Transverse colon (tissue), 4 donors: ENCODE data around the gene CHORDC1. TPM values are rescaled to one million over a fixed set of nuclear protein-coding genes. Genes with fewer than 3 reads are reported as not detected.
"Not testable (repeated sequence)": the region's sequence is repeated elsewhere in the genome, so short reads cannot be mapped to it uniquely, and the experiment has no call there.

Experiments
- DNase-seq: peaks from one replicate; pipeline ENCODE4 v3.0.0-alpha.2; 2019
- H3K27ac ChIP-seq, 4 donors: fragments of 200-600 bp; sonication (generic); 2 replicates each; pipeline ENCODE4 v1.5.1; 2016 to 2018; ENCODE audit warnings: inconsistent platforms in 4 of 4
- H3K27me3 ChIP-seq: fragments of 200-600 bp; sonication (generic); 2 replicates; pipeline ENCODE4 v1.5.1; 2017; ENCODE audit warnings: inconsistent platforms
- H3K36me3 ChIP-seq, 4 donors: fragments of 200-600 bp; sonication (generic); 2 replicates each; pipeline ENCODE4 v1.5.1; 2017 to 2019; ENCODE audit warnings: inconsistent platforms in 4 of 4
- H3K4me1 ChIP-seq, 4 donors: fragments of 200-600 bp; sonication (generic); 2 replicates each; pipeline ENCODE4 v1.5.1; 2017 to 2020; ENCODE audit warnings: inconsistent platforms in 4 of 4
- H3K4me3 ChIP-seq, 4 donors: fragments of 200-600 bp; sonication (generic); 1 replicate in 1 of 4; 2 replicates in 3 of 4; pipeline versions ENCODE4 v1.5.1 to v1.6.1; 2017 to 2019; ENCODE audit warnings: inconsistent platforms in 4 of 4
- H3K9me3 ChIP-seq, 2 donors: fragments of 200-600 bp; sonication (generic); 2 replicates each; pipeline ENCODE4 v1.5.1; 2017 to 2019; ENCODE audit warnings: inconsistent platforms in 2 of 2
- EP300 ChIP-seq: sonication (generic); formaldehyde crosslinking; IDR thresholded peaks from one replicate; pipeline ENCODE4 v1.6.1; 2017; ENCODE audit warnings: antibody characterized with exemption, low read depth
- POLR2A ChIP-seq: fragments of 450-650 bp; IDR thresholded peaks from one replicate; pipeline ENCODE4 v1.6.1; 2016; ENCODE audit warnings: antibody characterized with exemption, mild to moderate bottlenecking, moderate library complexity
- POLR2AphosphoS5 ChIP-seq, 3 donors: sonication (generic); formaldehyde crosslinking; IDR thresholded peaks; one replicate each; pipeline ENCODE4 v1.6.1; 2016; ENCODE audit warnings: antibody characterized with exemption in 3 of 3
- WGBS, 2 donors: methylation state at CpG; one replicate each; pipeline ENCODE4 v1.1.5; 2018; ENCODE audit warnings: low coverage in 1 of 2; 5-methylcytosine and 5-hydroxymethylcytosine counted together
- in situ Hi-C, 4 donors: fragments of 200-750 bp; cut with MboI; loops; one replicate each; pipeline versions ENCODE4 v1.15.0 to v1.15.1; 2017; ENCODE audit warnings: low sequenced_read_pairs in 3 of 4, low pct_ligation_motif_present in 1 of 4, low pct_unique_long_range_greater_than_20kb in 1 of 4
- intact Hi-C: fragments of 100-400 bp; cut with DNase I; formaldehyde crosslinking; loops from one replicate; pipeline ENCODE4 v1.15.1; 2023; ENCODE audit warnings: low total_unique reads
- total RNA-seq, 4 donors: library from RNA; depleted of rRNA; stranded (reverse); fragments of >200 nt; gene quantifications; one replicate each; pipeline ENCODE4 v1.1.0, GENCODE V29; 2016
- TF ChIP-seq, protein P1 (sequence below), 5 experiments: fragments of 200-600 bp in 3 of 5; fragments of 450-650 bp in 2 of 5; sonication (generic) in 3 of 5; IDR thresholded peaks; 1 replicate in 2 of 5; 2 replicates in 3 of 5; pipeline ENCODE4 v1.5.1; 2016 to 2017; ENCODE audit warnings: antibody characterized with exemption in 5 of 5, inconsistent platforms in 3 of 5, mild to moderate bottlenecking in 2 of 5, moderate library complexity in 1 of 5

CHORDC1 gene
- total RNA-seq, 4 donors from 2014 or later, result 25.9 to 50.5 (median 32.0) TPM

DNA sequence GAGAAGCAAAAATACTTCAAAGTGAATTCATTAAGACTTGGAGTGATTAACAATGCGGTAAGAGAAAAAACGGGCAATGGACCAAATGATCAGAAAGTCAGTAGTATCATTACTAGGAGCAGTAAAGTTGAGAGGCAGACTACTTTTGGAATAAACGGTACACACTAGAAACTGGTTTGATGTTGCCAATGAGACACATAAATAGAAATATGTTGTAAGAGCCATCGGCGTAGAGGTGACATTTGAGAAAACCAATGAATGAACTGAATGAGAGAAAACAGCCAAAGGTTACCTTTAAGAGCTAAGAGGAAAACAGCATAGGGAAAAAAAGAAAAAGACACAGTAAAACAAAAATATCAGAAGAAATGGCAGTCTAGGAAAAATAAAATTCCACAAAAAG lies 6.2 kb downstream of the CHORDC1 start:
- no peaks in the 10 kb centered on the region for H3K27me3 ChIP-seq
- in situ Hi-C loops (no loop called here), intact Hi-C loops (no loop called here)
- no peaks in the 10 kb centered on the region for H3K9me3 ChIP-seq
- no peak overlapping the region for H3K4me3 ChIP-seq
- peaks cover 3 to 22% (median 7%) of the 10 kb centered on the region in 4 donors for H3K4me1 ChIP-seq
- TF ChIP-seq EP300, result no peak
- TF ChIP-seq POLR2AphosphoS5 (IDR thresholded peaks at IDR 0.05), result no peak
- TF ChIP-seq POLR2A, result no peak
- TF ChIP-seq, protein P1, sequence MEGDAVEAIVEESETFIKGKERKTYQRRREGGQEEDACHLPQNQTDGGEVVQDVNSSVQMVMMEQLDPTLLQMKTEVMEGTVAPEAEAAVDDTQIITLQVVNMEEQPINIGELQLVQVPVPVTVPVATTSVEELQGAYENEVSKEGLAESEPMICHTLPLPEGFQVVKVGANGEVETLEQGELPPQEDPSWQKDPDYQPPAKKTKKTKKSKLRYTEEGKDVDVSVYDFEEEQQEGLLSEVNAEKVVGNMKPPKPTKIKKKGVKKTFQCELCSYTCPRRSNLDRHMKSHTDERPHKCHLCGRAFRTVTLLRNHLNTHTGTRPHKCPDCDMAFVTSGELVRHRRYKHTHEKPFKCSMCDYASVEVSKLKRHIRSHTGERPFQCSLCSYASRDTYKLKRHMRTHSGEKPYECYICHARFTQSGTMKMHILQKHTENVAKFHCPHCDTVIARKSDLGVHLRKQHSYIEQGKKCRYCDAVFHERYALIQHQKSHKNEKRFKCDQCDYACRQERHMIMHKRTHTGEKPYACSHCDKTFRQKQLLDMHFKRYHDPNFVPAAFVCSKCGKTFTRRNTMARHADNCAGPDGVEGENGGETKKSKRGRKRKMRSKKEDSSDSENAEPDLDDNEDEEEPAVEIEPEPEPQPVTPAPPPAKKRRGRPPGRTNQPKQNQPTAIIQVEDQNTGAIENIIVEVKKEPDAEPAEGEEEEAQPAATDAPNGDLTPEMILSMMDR (IDR thresholded peaks at IDR 0.05), result no peak
- H3K27ac ChIP-seq, result no peak overlapping the region
- no peak for DNase-seq
- WGBS, 2 donors, result 87 to 88% methylated on average over 5 of the region's 5 CpGs
- H3K36me3 ChIP-seq, result peaks cover 0 to 28% (median 6%) of the 10 kb centered on the region in 4 donors

DNA sequence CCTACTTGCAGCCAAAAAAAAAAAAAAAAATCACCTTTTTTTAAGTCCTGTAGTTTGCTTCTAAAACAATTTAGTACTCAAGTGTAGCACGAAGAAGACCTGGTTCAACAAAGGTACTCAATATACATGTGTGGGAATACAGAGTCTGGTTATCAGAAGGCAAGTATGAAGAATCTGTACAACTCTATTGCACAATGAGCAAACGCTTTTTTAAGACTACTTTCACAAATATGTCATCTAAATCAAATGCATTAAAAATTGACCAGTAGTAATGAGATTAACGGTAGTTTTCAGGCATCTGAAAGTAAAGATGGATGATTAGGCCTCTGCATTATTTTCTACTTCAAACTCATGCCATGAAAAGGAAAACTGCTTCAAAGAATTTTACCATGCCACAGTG lies 9.5 kb downstream of the CHORDC1 start:
- 87 to 89% methylated on average over 3 of the region's 3 CpGs for WGBS, 2 donors
- Histone ChIP-seq H3K27ac (no peak overlapping the region), H3K4me3 (no peak overlapping the region), H3K27me3 (no peaks in the 10 kb centered on the region), H3K9me3 (no peaks in the 10 kb centered on the region), H3K36me3 (peaks cover 0 to 42% (median 16%) of the 10 kb centered on the region in 4 donors), H3K4me1 (no peaks in the 10 kb centered on the region)
- TF ChIP-seq, protein P1 (IDR thresholded peaks at IDR 0.05), result no peak
- no peak for TF ChIP-seq EP300
- no peak for TF ChIP-seq POLR2AphosphoS5 (IDR thresholded peaks at IDR 0.05)
- TF ChIP-seq POLR2A, result no peak
- DNase-seq, result no peak
- in situ Hi-C loops, result no loop called here
- intact Hi-C loops, result no loop called here

DNA sequence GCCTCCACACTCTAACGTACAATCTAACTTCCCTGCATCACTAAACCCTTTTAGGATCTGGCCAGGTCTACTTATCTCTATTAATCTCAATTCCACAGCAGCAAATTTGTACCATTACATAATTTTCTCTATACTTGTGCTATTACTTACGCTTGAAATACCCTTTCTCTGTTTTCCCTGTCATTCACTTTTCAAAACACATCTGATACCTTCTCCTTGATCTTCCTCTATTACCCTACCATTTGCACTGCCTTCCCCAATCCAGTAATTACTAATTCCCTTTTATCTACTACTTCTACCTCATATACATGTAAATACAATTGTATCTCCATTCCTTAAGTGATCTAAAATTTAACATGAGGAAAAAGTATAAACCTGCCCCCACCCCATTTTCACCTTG lies 14.0 kb downstream of the CHORDC1 start:
- intact Hi-C loops, result no loop called here
- no peak overlapping the region for H3K4me3 ChIP-seq
- peaks cover 0 to 50% (median 21%) of the 10 kb centered on the region in 4 donors for H3K36me3 ChIP-seq
- H3K27me3 ChIP-seq, result no peaks in the 10 kb centered on the region
- H3K27ac ChIP-seq, result no peak overlapping the region
- in situ Hi-C loops, result no loop called here
- H3K4me1 ChIP-seq, result peaks cover 0 to 4% (median 0%) of the 10 kb centered on the region in 4 donors
- TF ChIP-seq POLR2AphosphoS5 (IDR thresholded peaks at IDR 0.05) (no peak), EP300 (no peak), POLR2A (no peak)
- TF ChIP-seq, protein P1 (IDR thresholded peaks at IDR 0.05), result no peak
- no peaks in the 10 kb centered on the region for H3K9me3 ChIP-seq
- DNase-seq, result no peak
- WGBS, 2 donors, result 83 to 89% methylated on average over 2 of the region's 2 CpGs

DNA sequence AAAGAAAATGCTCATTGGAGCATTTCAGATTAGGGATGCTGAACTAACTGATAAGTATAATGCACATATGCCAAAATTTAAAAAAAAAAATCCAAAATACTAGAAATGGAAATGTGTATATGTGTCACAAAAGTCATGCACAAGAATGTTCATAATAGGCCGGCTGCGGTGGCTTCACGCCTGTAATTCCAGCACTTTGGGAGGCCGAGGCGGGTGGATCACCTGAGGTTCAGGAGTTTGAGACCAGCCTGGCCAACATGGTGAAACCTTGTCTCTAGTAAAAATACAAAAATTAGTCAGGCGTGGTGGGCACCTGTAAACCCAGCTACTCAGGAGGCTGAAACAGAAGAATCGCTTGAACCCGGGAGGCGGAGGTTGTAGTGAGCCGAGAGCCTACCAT lies 14.9 kb downstream of the CHORDC1 start:
- in situ Hi-C loops, DNase-seq, H3K9me3 ChIP-seq, H3K27me3 ChIP-seq, H3K4me3 ChIP-seq, intact Hi-C loops, H3K27ac ChIP-seq, H3K4me1 ChIP-seq: not testable (repeated sequence)
- H3K36me3 ChIP-seq, result peaks cover 0 to 48% (median 21%) of the 10 kb centered on the region in 4 donors
- WGBS, 2 donors, result 86 to 94% methylated on average over 10 of the region's 10 CpGs
